HepG2 (cell line): ENCODE results near the gene SMC1B. TPM values are rescaled to one million over a fixed set of nuclear protein-coding genes. Genes with fewer than 3 reads are reported as not detected.

Experiments used
- ATF3 ChIP-seq: sonication (generic); formaldehyde crosslinking; IDR thresholded peaks from 2 replicates; pipeline ENCODE4 v1.4.0; 2020; ENCODE audit warnings: missing genetic modification reagents
- ELF1 ChIP-seq: sonication (generic); formaldehyde crosslinking; IDR thresholded peaks from 2 replicates; pipeline ENCODE4 v1.4.0; 2020; ENCODE audit warnings: missing genetic modification reagents
- GPBP1L1 ChIP-seq: sonication (generic); formaldehyde crosslinking; IDR thresholded peaks from 2 replicates; pipeline ENCODE4 v1.5.0; 2020; ENCODE audit warnings: mild to moderate bottlenecking, missing genetic modification reagents
- IKZF4 ChIP-seq: sonication (generic); formaldehyde crosslinking; IDR thresholded peaks from 2 replicates; pipeline ENCODE4 v1.5.1; 2020; ENCODE audit warnings: borderline replicate concordance, mild to moderate bottlenecking, low read depth, missing genetic modification reagents; ENCODE audit errors: not compliant biosample characterization
- JARID2 ChIP-seq: sonication (generic); formaldehyde crosslinking; IDR thresholded peaks from 2 replicates; pipeline ENCODE4 v1.8.1; 2023; ENCODE audit warnings: missing genetic modification reagents, inconsistent platforms; ENCODE audit not compliant: insufficient replicate concordance
- MEIS2 ChIP-seq: sonication (generic); formaldehyde crosslinking; IDR thresholded peaks from 2 replicates; pipeline ENCODE4 v1.9.0; 2021; ENCODE audit warnings: mild to moderate bottlenecking, missing genetic modification reagents
- RFX3 ChIP-seq: IDR thresholded peaks from 2 replicates; pipeline ENCODE4 v1.6.1; 2016; ENCODE audit warnings: missing biosample characterization, missing genetic modification reagents
- SIN3A ChIP-seq: IDR thresholded peaks from 2 replicates; pipeline ENCODE4 v1.6.1; 2011; ENCODE audit warnings: low read depth, mild to moderate bottlenecking, control low read depth, low read length, borderline replicate concordance
- SIN3B ChIP-seq: fragments of 150-350 bp; IDR thresholded peaks from 2 replicates; pipeline ENCODE4 v1.6.1; 2014; ENCODE audit warnings: low read length
- TRAFD1 ChIP-seq: sonication (generic); formaldehyde crosslinking; IDR thresholded peaks from 2 replicates; pipeline ENCODE4 v1.5.1; 2020; ENCODE audit warnings: missing genetic modification reagents, mild to moderate bottlenecking, borderline replicate concordance
- ZNF34 ChIP-seq: sonication (generic); formaldehyde crosslinking; IDR thresholded peaks from 2 replicates; pipeline ENCODE4 v1.4.0; 2020; ENCODE audit warnings: mild to moderate bottlenecking, missing genetic modification reagents, borderline replicate concordance
- ZNF530 ChIP-seq: sonication (generic); formaldehyde crosslinking; IDR thresholded peaks from 2 replicates; pipeline ENCODE4 v1.5.0; 2020; ENCODE audit warnings: low read depth, mild to moderate bottlenecking, missing genetic modification reagents
- ZNF546 ChIP-seq: sonication (generic); formaldehyde crosslinking; conservative IDR thresholded peaks from 2 replicates; pipeline ENCODE4 v1.8.1; 2023; ENCODE audit warnings: mild to moderate bottlenecking, missing genetic modification reagents
- ZNF646 ChIP-seq: sonication (generic); formaldehyde crosslinking; IDR thresholded peaks from 2 replicates; pipeline ENCODE4 v1.9.0; 2021; ENCODE audit warnings: mild to moderate bottlenecking, missing genetic modification reagents
- ZNF777 ChIP-seq: sonication (generic); formaldehyde crosslinking; IDR thresholded peaks from 2 replicates; pipeline ENCODE4 v1.4.0; 2020; ENCODE audit warnings: missing genetic modification reagents
- ZXDC ChIP-seq: sonication (generic); formaldehyde crosslinking; IDR thresholded peaks from 2 replicates; pipeline ENCODE4 v1.5.0; 2020; ENCODE audit warnings: mild to moderate bottlenecking, missing genetic modification reagents
- polyA plus RNA-seq, 8 experiments: library from polyadenylated mRNA; depleted of rRNA in 3 of 8; stranded (reverse) in 7 of 8; unstranded in 1 of 8; fragments of >200 nt; fragmentation: Illumina TruSeq in 4 of 8; extraction: Trizol in 4 of 8; gene quantifications; 2 replicates each; pipeline versions ENCODE4 v1.2.1 to v1.2.3, GENCODE V29; 2011 to 2016; ENCODE audit warnings: low read depth in 4 of 8, missing spikeins in 1 of 8, mixed read lengths in 1 of 8; ENCODE audit not compliant: insufficient read depth in 1 of 8
- total RNA-seq, 5 experiments: library from RNA; depleted of rRNA; stranded (reverse); fragments of >200 nt; fragmentation: Illumina TruSeq; extraction: Trizol; gene quantifications; 2 replicates each; pipeline ENCODE4 v1.2.3, GENCODE V29; 2016; ENCODE audit warnings: low read depth in 1 of 5

Gene SMC1B
- total and polyA plus RNA-seq, 2 of the 13 experiments (the other 11 are each of a cell fraction or from before 2014, with no cell fraction given), result not detected

GRCh38 chr22:45309422-45310227 lies 103.8 kb downstream of the SMC1B start, which contains the start of gene FAM118A (continued):
- no peak for TF ChIP-seq ZNF646
- no peak for TF ChIP-seq JARID2
- TF ChIP-seq ZNF546, result no peak; the same call in 1 of the 2 replicates
- TF ChIP-seq ZNF34, result peak; percentile 10; the same call in 1 of the 2 replicates
- no peak for TF ChIP-seq IKZF4
- TF ChIP-seq ZXDC (CRISPR knock-in tag), result no peak
- TF ChIP-seq ZNF777, result peak; percentile 45; the same call in 1 of the 2 replicates
- TF ChIP-seq ZNF530, result no peak
- no peak for TF ChIP-seq TRAFD1 (CRISPR knock-in tag)
- TF ChIP-seq RFX3 (CRISPR knock-in tag), result no peak
- TF ChIP-seq GPBP1L1 (CRISPR knock-in tag), result no peak
- TF ChIP-seq ELF1, result peak; percentile 71
- peak; percentile 59; the same call in 1 of the 2 replicates for TF ChIP-seq SIN3B
- TF ChIP-seq SIN3A, result peak; percentile 66; the same call in 1 of the 2 replicates
- TF ChIP-seq ATF3 (CRISPR knock-in tag), result no peak
- peak; percentile 85 for TF ChIP-seq MEIS2
